Measurements from ENCODE around the gene DPM3. TPM values are rescaled to one million over a fixed set of nuclear protein-coding genes. Genes with fewer than 3 reads are reported as not detected.

The DPM3 gene
- total and polyA plus RNA-seq, 7 donors, result 29.2 to 220 (median 143) TPM

GRCh38 chr1:155173478-155174323 lies 33.4 kb upstream of the DPM3 start, which contains the start of gene TRIM46:
Gene TRIM46 (plus strand): TSS chr1:155173849. CDS start chr1:155173967, 118 bp downstream.
- H3K4me1 ChIP-seq, result peaks cover 0 to 39% (median 26%) of the 10 kb centered on the region in 4 donors
- peak within 1 kb of the TSS; percentile 50 to 83 (median 75) for H3K4me3 ChIP-seq
- 2 to 6% methylated on average over 38 of the region's 38 CpGs for WGBS, 2 donors
- intact Hi-C loops (cut with DNase I), result loop anchor here (5.0 kb wide), 2 partner anchors 36 to 54 kb away; partner anchors contain the start of gene SLC50A1
- peak within 1 kb of the TSS; percentile 91 to 97 (median 94) for H3K27ac ChIP-seq
- TF ChIP-seq POLR2AphosphoS5 (IDR thresholded peaks at IDR 0.05) (no peak), EP300 (IDR thresholded peaks at IDR 0.05) (no peak), CTCF (IDR thresholded peaks at IDR 0.05) (no peak), POLR2A (IDR thresholded peaks at IDR 0.05) (no peak)
- peaks cover 12 to 29% (median 20%) of the 10 kb centered on the region in 3 donors for H3K27me3 ChIP-seq
- H3K9me3 ChIP-seq, result no peaks in the 10 kb centered on the region
- peak; percentile 60 for DNase-seq
- H3K36me3 ChIP-seq, result peaks cover 5 to 18% (median 14%) of the 10 kb centered on the region in 4 donors

GRCh38 chr1:155172732-155173477 lies 32.6 kb upstream of the DPM3 start, which contains the start of gene KRTCAP2:
Gene KRTCAP2 (minus strand): TSS chr1:155173304. CDS start chr1:155173224, 80 bp downstream.
- peaks cover 0 to 42% (median 28%) of the 10 kb centered on the region in 4 donors for H3K4me1 ChIP-seq
- H3K27ac ChIP-seq, result peak within 1 kb of the TSS; percentile 91 to 97 (median 94)
- H3K36me3 ChIP-seq, result peaks cover 7 to 21% (median 14%) of the 10 kb centered on the region in 4 donors
- H3K9me3 ChIP-seq, result no peaks in the 10 kb centered on the region
- 0 to 1% methylated on average over 57 of the region's 57 CpGs for WGBS, 2 donors
- H3K4me3 ChIP-seq, result peak within 1 kb of the TSS; percentile 50 to 83 (median 75)
- intact Hi-C loops (cut with DNase I), result loop anchor here (5.0 kb wide), 2 partner anchors 36 to 54 kb away; partner anchors contain the start of gene SLC50A1
- peak; percentile 98 for DNase-seq
- TF ChIP-seq EP300 (IDR thresholded peaks at IDR 0.05) (peak in 1 of 4 donors; percentile 3), CTCF (IDR thresholded peaks at IDR 0.05) (peak; percentile 78 to 92 (median 90)), POLR2AphosphoS5 (IDR thresholded peaks at IDR 0.05) (peak; percentile 68 to 93 (median 86)), POLR2A (IDR thresholded peaks at IDR 0.05) (peak; percentile 53 to 54)
- peaks cover 12 to 29% (median 20%) of the 10 kb centered on the region in 3 donors for H3K27me3 ChIP-seq

- Histone ChIP-seq H3K36me3 (peaks cover 7 to 21% (median 14%) of the 10 kb centered on the region in 4 donors), H3K9me3 (no peaks in the 10 kb centered on the region), H3K4me1 (peaks cover 0 to 48% (median 35%) of the 10 kb centered on the region in 4 donors), H3K27me3 (peaks cover 12 to 32% (median 20%) of the 10 kb centered on the region in 3 donors), H3K4me3 (peak overlapping the region; percentile 50 to 83 (median 75)), H3K27ac (peak overlapping the region; percentile 91 to 97 (median 94))
- intact Hi-C loops (cut with DNase I), result loop anchor here (5.0 kb wide), 2 partner anchors 35 to 55 kb away; partner anchors contain the start of gene SLC50A1
- TF ChIP-seq POLR2AphosphoS5 (IDR thresholded peaks at IDR 0.05) (no peak), CTCF (IDR thresholded peaks at IDR 0.05) (no peak), POLR2A (IDR thresholded peaks at IDR 0.05) (no peak), EP300 (IDR thresholded peaks at IDR 0.05) (no peak)
- no peak for DNase-seq
- WGBS, 2 donors, result 44 to 53% methylated on average over 8 of the region's 8 CpGs
Observed at GRCh38 chr1:155171836-155172731, 31.8 kb upstream of the DPM3 start.
